ENCODE measurements around the gene EHBP1.

- TF ChIP-seq, protein P1, sequence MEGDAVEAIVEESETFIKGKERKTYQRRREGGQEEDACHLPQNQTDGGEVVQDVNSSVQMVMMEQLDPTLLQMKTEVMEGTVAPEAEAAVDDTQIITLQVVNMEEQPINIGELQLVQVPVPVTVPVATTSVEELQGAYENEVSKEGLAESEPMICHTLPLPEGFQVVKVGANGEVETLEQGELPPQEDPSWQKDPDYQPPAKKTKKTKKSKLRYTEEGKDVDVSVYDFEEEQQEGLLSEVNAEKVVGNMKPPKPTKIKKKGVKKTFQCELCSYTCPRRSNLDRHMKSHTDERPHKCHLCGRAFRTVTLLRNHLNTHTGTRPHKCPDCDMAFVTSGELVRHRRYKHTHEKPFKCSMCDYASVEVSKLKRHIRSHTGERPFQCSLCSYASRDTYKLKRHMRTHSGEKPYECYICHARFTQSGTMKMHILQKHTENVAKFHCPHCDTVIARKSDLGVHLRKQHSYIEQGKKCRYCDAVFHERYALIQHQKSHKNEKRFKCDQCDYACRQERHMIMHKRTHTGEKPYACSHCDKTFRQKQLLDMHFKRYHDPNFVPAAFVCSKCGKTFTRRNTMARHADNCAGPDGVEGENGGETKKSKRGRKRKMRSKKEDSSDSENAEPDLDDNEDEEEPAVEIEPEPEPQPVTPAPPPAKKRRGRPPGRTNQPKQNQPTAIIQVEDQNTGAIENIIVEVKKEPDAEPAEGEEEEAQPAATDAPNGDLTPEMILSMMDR (conservative IDR thresholded peaks at IDR 0.05 in 1 of 2, IDR thresholded peaks at IDR 0.05 in 1 of 2; ENCODE audit: low read depth in 1 of 2, low read length in 2 of 2) = no peak
- TF ChIP-seq EZH2 (IDR thresholded peaks at IDR 0.05; ENCODE audit: low read length, missing control alignments) = no peak
Measured at GRCh38 chr2:62964050-62964449, 258.5 kb downstream of the EHBP1 start.

Measured in fibroblast of lung (primary cell).